Suprapubic skin (tissue), 4 donors: ENCODE measurements around the gene DIAPH1.

Source experiments
- EP300 ChIP-seq: sonication (generic); formaldehyde crosslinking; IDR thresholded peaks from one replicate; pipeline ENCODE4 v1.6.1; 2017; ENCODE audit warnings: antibody characterized with exemption
- POLR2A ChIP-seq, 2 donors: fragments of 450-650 bp; IDR thresholded peaks; one replicate each; pipeline ENCODE4 v1.6.1; 2017; ENCODE audit warnings: antibody characterized with exemption in 2 of 2, mild to moderate bottlenecking in 2 of 2, moderate library complexity in 2 of 2
- POLR2AphosphoS5 ChIP-seq, 3 donors: sonication (generic); formaldehyde crosslinking; IDR thresholded peaks; one replicate each; pipeline ENCODE4 v1.6.1; 2017; ENCODE audit warnings: antibody characterized with exemption in 3 of 3
- TF ChIP-seq, protein P1 (sequence below), 2 donors: fragments of 200-600 bp in 1 of 2; fragments of 450-650 bp in 1 of 2; sonication (generic) in 1 of 2; IDR thresholded peaks; one replicate each; pipeline ENCODE4 v1.5.1; 2016 to 2019; ENCODE audit warnings: antibody characterized with exemption in 2 of 2, mild to moderate bottlenecking in 1 of 2, moderate library complexity in 1 of 2

DNA sequence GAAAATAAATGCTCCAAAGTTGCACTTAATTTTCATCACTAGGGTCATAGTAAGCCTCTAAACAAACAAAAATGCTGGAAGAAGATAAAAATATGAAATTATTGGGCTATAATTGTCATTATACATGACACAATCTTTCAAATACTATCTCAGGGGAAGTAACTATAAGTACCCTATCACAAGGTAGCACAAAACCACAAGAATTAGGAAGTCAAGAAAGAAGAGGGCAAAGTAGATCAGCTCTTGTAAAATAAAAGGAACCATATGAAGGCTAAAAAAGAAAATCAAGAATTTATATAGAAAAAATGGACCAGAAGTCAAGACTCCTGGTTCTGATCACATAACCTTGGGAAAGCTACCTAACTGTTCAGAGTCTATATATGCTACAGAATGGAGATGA, 48.1 kb downstream of the DIAPH1 start:
- TF ChIP-seq POLR2AphosphoS5 (IDR thresholded peaks at IDR 0.05) = no peak
- TF ChIP-seq, protein P1, sequence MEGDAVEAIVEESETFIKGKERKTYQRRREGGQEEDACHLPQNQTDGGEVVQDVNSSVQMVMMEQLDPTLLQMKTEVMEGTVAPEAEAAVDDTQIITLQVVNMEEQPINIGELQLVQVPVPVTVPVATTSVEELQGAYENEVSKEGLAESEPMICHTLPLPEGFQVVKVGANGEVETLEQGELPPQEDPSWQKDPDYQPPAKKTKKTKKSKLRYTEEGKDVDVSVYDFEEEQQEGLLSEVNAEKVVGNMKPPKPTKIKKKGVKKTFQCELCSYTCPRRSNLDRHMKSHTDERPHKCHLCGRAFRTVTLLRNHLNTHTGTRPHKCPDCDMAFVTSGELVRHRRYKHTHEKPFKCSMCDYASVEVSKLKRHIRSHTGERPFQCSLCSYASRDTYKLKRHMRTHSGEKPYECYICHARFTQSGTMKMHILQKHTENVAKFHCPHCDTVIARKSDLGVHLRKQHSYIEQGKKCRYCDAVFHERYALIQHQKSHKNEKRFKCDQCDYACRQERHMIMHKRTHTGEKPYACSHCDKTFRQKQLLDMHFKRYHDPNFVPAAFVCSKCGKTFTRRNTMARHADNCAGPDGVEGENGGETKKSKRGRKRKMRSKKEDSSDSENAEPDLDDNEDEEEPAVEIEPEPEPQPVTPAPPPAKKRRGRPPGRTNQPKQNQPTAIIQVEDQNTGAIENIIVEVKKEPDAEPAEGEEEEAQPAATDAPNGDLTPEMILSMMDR (IDR thresholded peaks at IDR 0.05) = no peak
- TF ChIP-seq POLR2A (IDR thresholded peaks at IDR 0.05) = no peak
- TF ChIP-seq EP300 = no peak
